Activated T-cell treated with anti-CD3 and anti-CD28 coated beads for 24 hours (primary cell): ENCODE data around the gene SLC6A19.
"Not testable (repeated sequence)": the region's sequence is repeated elsewhere in the genome, so short reads cannot be mapped to it uniquely, and the experiment has no call there.

Experiments
- DNase-seq: peaks from one replicate; pipeline ENCODE4 v3.0.0-alpha.2; 2020; ENCODE audit warnings: low read depth

SLC6A19 gene

GRCh38 chr5:1222621-1223277, 21.4 kb downstream of the SLC6A19 start:
- DNase-seq = no peak

GRCh38 chr5:1223278-1223670, 21.9 kb downstream of the SLC6A19 start:
- no peak for DNase-seq

DNA sequence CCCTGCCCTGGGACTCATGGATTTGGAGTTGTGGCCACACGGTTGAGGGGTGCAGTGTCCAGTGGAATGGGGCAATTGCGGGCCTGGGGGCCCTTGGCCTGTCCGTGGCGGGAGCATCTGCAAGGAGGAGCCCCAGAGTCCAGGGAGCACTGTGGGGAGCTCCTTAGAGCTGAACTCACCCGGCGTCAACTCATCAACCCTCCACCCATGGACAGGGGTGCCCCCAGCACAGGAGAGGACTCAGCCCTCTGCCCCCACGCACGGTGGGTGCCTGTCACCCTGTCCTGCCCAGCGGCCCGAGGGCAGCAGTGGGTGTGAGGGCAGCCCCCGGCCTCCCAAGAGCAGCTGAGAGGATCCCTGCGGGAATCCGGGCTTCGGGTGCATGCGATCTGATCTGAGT, 23.2 kb downstream of the SLC6A19 start:
- DNase-seq = no peak

- no peak for DNase-seq
Measured at GRCh38 chr5:1225081-1225480, 23.7 kb downstream of the SLC6A19 start, which contains the start of gene SLC6A18. Gene SLC6A18, plus strand, starts transcription at chr5:1225381. Its CDS starts 97 bp downstream, at chr5:1225478.

GRCh38 chr5:1226231-1226630, 24.8 kb downstream of the SLC6A19 start:
- DNase-seq = no peak

DNA sequence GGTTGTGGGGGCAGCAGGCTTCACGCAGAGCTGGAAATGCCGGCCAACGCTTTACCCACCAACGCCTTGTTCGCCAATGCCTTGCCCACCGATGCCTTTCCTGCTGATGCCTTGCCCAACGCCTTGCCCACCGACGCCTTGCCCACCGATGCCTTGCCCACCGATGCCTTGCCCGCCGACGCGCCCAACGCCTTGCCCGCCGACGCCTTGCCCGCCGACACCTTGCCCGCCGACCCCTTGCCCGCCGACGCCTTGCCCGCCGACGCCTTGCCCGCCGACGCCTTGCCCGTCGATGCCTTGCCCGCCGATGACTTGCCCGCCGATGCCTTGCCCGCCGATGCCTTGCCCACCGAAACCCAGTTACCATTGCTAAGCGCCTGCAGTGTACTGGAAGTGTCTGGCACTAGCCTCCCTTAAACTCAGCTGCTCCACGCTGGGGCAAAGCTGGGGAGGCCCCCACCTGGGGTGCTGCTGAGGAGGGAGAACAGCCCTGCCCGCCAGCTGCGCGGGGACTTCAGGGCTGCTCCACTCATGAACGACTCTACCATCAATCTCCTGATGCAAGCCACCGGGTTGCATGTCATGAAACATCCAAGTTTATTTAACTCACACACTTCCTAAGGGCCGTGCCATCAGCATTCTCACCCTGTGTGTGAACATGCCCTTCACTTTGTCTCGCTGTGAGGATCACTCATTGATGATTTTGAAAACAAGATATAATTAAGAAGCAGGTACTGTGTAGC, 25.6 kb downstream of the SLC6A19 start:
- no peak for DNase-seq

DNA sequence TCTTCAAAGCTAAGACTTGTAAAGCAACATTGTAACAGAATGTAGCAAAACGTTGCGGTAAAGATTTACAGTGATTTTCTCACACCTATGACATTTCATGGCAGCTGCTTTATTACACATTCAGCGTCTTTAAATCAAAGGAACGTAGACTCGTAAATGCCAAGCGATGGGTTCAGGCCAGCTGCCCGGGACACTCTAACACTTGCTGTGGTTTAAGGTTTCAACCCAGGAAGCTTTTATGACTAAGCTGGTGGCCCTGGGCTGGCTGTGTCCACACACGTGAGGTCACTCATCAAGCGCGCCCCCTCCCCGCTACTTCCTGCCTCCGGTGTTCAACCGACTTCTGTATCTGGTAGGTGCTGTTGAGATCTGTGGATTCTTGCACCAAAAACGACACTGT, 26.3 kb downstream of the SLC6A19 start:
- no peak for DNase-seq

DNA sequence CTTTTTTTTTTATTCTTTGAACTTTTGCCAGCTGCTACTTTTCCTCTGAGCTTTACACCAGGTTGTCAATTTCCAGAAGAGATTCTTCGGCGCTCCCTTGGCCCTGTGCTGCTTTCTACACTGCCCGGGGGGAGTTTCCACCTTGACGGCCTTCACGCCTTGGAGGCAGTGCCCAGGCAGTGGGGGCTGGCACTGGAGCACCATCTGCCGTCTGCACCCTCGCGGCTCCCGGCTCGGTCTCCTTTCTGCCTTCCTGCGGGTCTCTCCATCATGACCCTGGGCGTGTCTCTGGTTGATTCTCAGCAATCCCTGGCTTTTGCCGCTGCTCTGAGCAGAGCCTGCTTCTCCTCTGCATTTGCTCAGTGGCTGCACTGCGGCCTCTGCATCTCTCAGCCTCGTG, 26.7 kb downstream of the SLC6A19 start:
- DNase-seq = no peak

DNA sequence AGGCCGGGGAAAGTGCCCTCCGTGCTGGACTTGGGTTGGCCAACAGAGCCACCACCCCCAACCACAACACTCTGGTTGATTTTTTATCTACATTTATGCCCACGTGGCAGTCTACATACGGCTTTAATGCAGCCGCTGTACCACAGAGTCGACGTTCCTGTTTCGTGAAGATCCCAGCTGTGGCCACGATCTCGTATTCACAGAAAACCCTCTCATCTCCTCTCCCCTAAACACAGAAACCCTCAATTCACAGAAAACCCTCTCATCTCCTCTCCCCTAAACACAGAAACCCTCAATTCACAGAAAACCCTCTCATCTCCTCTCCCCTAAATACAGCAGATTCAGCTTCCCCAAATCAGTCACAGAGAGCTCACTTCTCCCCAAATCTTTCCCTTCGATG, 27.6 kb downstream of the SLC6A19 start:
- not testable (repeated sequence) for DNase-seq

- no peak for DNase-seq
Measured at GRCh38 chr5:1229822-1230221, 28.4 kb downstream of the SLC6A19 start.

DNA sequence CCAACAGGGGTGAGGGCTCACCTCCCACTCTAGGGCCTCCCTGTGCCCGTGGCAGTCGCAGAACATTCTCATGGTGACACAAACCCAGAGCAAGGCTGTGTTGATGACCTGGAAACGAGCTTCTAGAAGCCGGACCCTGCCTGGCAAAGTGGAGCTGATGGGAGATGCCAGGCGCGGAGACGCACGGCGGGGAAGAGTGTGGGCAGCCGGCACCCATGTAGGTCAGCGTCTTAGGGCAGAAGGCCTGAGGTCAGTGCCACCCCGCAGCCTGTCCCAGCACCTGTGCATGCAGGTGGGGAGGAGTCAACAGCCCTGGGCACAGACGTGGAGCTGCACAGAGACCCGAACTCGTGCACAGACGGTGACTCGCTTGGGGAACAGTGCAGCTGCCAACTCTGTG, 29.2 kb downstream of the SLC6A19 start:
- no peak for DNase-seq

- no peak for DNase-seq
Measured at GRCh38 chr5:1231354-1231905, 30.0 kb downstream of the SLC6A19 start.

GRCh38 chr5:1232780-1233179, 31.4 kb downstream of the SLC6A19 start:
- no peak for DNase-seq

- no peak for DNase-seq
Measured at GRCh38 chr5:1235379-1235778, 34.0 kb downstream of the SLC6A19 start.

DNA sequence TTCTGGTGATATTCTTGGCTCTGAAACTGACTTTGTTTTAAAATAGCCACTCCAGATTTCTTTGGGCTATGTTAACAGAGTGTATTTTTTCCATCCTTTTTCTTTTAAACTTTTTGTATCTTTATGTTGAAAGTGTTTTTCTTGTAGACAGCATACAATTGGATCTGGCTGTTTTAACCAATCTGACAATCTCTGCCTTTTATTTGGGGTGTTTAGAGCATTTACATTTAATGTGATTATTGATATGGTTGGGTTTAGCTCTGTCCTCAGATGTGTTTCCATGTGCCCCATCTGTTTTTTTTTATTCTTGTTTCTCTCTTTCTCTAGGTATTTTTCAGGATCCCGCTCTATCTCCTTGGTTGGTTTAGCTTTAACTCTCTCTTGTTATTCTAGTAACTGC, 34.4 kb downstream of the SLC6A19 start:
- no peak for DNase-seq

GRCh38 chr5:1239505-1240251, 38.3 kb downstream of the SLC6A19 start:
- DNase-seq = no peak

GRCh38 chr5:1240496-1241260, 39.3 kb downstream of the SLC6A19 start:
- DNase-seq = no peak

GRCh38 chr5:1241509-1242080, 40.2 kb downstream of the SLC6A19 start:
- no peak for DNase-seq

DNA sequence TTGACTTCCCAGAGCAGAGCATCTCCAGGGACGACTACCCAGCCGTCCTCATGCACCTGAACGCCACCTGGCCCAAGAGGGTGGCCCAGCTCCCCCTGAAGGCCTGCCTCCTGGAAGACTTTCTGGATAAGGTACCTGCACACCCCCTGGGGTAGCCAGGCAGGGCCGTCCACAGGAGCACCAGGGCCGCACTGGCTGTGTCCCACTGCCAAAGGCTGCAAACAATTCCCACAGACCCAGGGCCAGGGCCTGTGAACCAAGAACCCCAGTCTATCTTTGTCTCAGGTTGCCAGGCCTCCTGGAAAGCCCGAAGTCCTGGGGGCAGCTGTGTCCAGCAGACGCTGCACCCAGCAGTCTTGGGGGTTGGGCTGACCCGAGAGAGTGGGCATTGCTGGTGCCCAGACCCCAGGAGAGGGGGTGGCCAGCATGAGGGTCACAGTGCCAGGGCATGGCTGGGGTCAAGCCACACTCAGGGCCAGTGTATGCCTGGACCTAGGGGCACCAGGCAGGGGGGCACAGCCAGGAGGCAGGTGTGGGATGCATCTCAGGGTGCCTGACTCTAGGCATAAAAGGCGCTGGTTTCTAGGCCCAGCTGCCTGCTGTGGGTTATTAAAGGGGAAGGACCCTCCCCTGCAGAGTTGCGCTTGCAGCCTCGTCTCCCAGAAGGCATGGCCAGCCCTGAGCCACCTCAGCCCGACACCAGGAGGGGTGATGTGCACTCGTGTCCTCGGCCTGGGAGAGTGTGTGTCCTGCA, 41.5 kb downstream of the SLC6A19 start:
- DNase-seq = no peak

DNA sequence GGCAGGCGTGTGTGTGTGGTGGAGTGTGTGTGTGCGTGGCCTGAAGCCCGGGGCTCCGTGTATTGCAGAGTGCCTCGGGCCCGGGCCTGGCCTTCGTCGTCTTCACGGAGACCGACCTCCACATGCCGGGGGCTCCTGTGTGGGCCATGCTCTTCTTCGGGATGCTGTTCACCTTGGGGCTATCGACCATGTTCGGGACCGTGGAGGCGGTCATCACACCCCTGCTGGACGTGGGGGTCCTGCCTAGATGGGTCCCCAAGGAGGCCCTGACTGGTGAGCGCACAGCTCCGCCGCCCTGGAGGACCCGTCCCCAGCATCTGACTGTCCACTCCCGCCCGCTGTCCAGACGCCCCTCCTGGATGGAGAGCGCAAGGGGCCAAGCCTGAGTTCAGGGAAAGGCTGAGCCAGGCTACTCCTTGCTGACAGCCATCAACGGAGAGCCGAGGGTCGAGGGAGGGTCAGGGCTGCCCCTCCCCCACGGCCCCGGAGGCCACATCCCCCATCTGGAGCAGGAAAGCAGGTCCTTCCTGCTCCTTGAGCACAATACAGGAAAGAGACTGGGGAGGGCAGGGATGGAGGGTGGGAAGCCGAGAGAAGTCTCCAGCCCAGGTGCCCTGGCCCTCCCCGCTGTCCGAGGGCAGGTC, 42.2 kb downstream of the SLC6A19 start:
- no peak for DNase-seq
